OCI-LY1 (cell line): ENCODE data around the gene FUT4.

Experiments
- CTCF ChIP-seq: fragments of 200-600 bp; sonication (generic), shearing (Covaris generic); IDR thresholded peaks from 2 replicates; pipeline ENCODE4 v1.5.1; 2017; ENCODE audit warnings: mild to moderate bottlenecking, antibody characterized with exemption, low read length, moderate library complexity, mixed read lengths
- EZH2 ChIP-seq: fragments of 200-600 bp; sonication (generic), shearing (Covaris generic); IDR thresholded peaks from 2 replicates; pipeline ENCODE4 v1.8.0; 2017; ENCODE audit warnings: borderline replicate concordance, mixed run types, mild to moderate bottlenecking, antibody characterized with exemption, low read length, moderate library complexity, mixed read lengths

DNA sequence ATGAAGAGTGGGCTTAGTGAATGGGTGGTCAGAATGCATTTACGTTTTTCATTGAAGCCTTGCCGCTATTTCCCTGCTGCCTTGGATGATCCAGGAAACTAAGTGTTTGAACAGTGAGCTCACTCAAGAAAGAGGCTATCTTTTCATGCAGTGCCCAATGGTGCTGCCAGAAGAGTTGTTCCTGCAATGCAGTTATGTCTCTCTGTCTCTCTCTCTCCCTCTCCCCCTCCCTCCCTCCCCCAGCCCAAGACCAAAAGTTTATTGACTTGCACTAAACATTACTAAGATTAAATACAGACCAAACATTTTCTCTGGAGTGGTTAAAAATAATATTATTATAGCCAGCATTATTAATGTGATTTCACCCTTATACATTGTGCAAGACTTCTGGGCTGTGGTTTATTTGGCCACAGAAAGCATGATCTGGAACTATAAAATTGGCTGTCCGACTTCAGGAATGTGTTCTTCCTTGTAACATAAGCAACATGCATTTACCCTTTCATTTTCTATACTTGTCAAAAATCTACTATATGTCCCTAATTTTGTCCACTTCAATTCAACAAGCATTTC lies 6.6 kb upstream of the FUT4 start:
- TF ChIP-seq CTCF, result no peak
- no peak for TF ChIP-seq EZH2
